AG04450 (cell line): Measurements from ENCODE around the gene PHF23. TPM values are rescaled to one million over a fixed set of nuclear protein-coding genes. Genes with fewer than 3 reads are reported as not detected.

ENCODE experiments used
- CTCF ChIA-PET: fragments of 300-600, 350-600 bp; formaldehyde crosslinking; extraction: SDS; loops from one replicate; lab custom pipeline; 2022; ENCODE audit warnings: antibody characterized with exemption, inconsistent platforms; lab: Charles Lee
- POLR2A ChIA-PET: fragments of 350-600 bp; formaldehyde crosslinking; extraction: SDS; loops from one replicate; lab custom pipeline; 2021; ENCODE audit warnings: antibody characterized with exemption, inconsistent platforms; lab: Yijun Ruan, JAX
- DNase-seq: peaks from one replicate; pipeline ENCODE4 v3.0.0-alpha.2; 2011; ENCODE audit warnings: low read depth, low spot score
- H3K27ac ChIP-seq: one replicate; pipeline ENCODE4 v1.5.1; 2012; ENCODE audit warnings: low read depth, low read length, control low read depth
- H3K27me3 ChIP-seq: one replicate; pipeline ENCODE4 v1.6.0; 2012; ENCODE audit warnings: low read length; ENCODE audit not compliant: control insufficient read depth, insufficient read depth
- H3K4me3 ChIP-seq: 2 replicates; pipeline ENCODE4 v1.5.1; 2011; ENCODE audit warnings: mild to moderate bottlenecking, low read depth, low read length, control low read depth
- H3K9me3 ChIP-seq: 2 replicates; pipeline ENCODE4 v1.5.1; 2012; ENCODE audit warnings: low read length; ENCODE audit not compliant: control insufficient read depth, insufficient read depth
- CTCF ChIP-seq: IDR thresholded peaks from 2 replicates; pipeline ENCODE4 v1.5.1; 2011; ENCODE audit warnings: low read depth, low read length, control low read depth, inconsistent platforms
- polyA plus RNA-seq: library from polyadenylated mRNA; depleted of rRNA; stranded (reverse); fragments of >200 nt; gene quantifications from 2 replicates; pipeline ENCODE4 v1.2.3, GENCODE V29; 2011

Gene PHF23
- polyA plus RNA-seq, 1 experiment, result 56.3 TPM

- POLR2A ChIA-PET, result interaction anchor here (0.6 to 0.7 kb wide), 2 partner anchors 49 to 212 kb away, joined by 4 to 8 read pairs; no protein-coding TSS in a partner anchor
- no peak for TF ChIP-seq CTCF
These were observed 23.1 kb upstream of the PHF23 start, which contains the start of gene CLDN7 for GRCh38 chr17:7262192-7262934. Gene CLDN7 (minus strand): TSS chr17:7262478. CDS start chr17:7262043, 435 bp downstream.

GRCh38 chr17:7261379-7262191 is 22.3 kb upstream of the PHF23 start:
- Histone ChIP-seq H3K9me3 (no peaks in the 10 kb centered on the region; the same call in 1 of the 2 replicates), H3K27ac (no peak overlapping the region), H3K4me3 (peak overlapping the region; percentile 40; the same call in 1 of the 2 replicates), H3K27me3 (peaks cover 8% of the 10 kb centered on the region)
- no peak for TF ChIP-seq CTCF
- ChIA-PET CTCF (no interaction called here), POLR2A (interaction anchor here (0.6 to 0.7 kb wide), 2 partner anchors 50 to 213 kb away, joined by 4 to 8 read pairs; no protein-coding TSS in a partner anchor)
- DNase-seq, result no peak

More at GRCh38 chr17:7262192-7262934, 23.1 kb upstream of the PHF23 start, which contains the start of gene CLDN7:
- CTCF ChIA-PET, result no interaction called here
- DNase-seq, result no peak
- peaks cover 8% of the 10 kb centered on the region for H3K27me3 ChIP-seq
- H3K9me3 ChIP-seq, result no peaks in the 10 kb centered on the region; the same call in 1 of the 2 replicates
- peak within 1 kb of the TSS; percentile 40; the same call in 1 of the 2 replicates for H3K4me3 ChIP-seq
- H3K27ac ChIP-seq, result no peak within 1 kb of the TSS

- no peak for DNase-seq
- ChIA-PET POLR2A (no interaction called here), CTCF (no interaction called here)
- Histone ChIP-seq H3K9me3 (no peaks in the 10 kb centered on the region; the same call in 1 of the 2 replicates), H3K27ac (no peak overlapping the region), H3K4me3 (peak overlapping the region; percentile 40; the same call in 1 of the 2 replicates), H3K27me3 (peaks cover 8% of the 10 kb centered on the region)
- TF ChIP-seq CTCF, result no peak
These were observed 21.6 kb upstream of the PHF23 start for GRCh38 chr17:7260651-7261378.

GRCh38 chr17:7260151-7260550 is 20.9 kb upstream of the PHF23 start:
- POLR2A ChIA-PET, result no interaction called here
- CTCF ChIA-PET, result interaction anchor here (1.4 kb wide), 1 partner anchor 18 kb away, joined by 3 read pairs; the partner anchor contains the start of gene GABARAP
- Histone ChIP-seq H3K4me3 (no peak overlapping the region), H3K27me3 (peaks cover 8% of the 10 kb centered on the region), H3K27ac (no peak overlapping the region), H3K9me3 (no peaks in the 10 kb centered on the region)
- DNase-seq, result no peak
- TF ChIP-seq CTCF, result no peak
